PFSK-1 (cell line): ENCODE measurements around the gene SVIL.

Source experiments
- FOXP2 ChIP-seq: optimal IDR thresholded peaks from 2 replicates; pipeline ENCODE3; 2011; ENCODE audit warnings: borderline replicate concordance, control low read depth, inconsistent platforms; ENCODE audit not compliant: insufficient read depth; ENCODE audit errors: extremely low read length, extremely low read depth
- POLR2AphosphoS5 ChIP-seq: IDR thresholded peaks from 2 replicates; pipeline ENCODE4 v1.6.1; 2012; ENCODE audit warnings: low read depth, mild to moderate bottlenecking, control low read depth, low read length, moderate library complexity
- REST ChIP-seq, 2 experiments: IDR thresholded peaks; 2 replicates each; pipeline versions ENCODE4 v1.6.1 to v1.8.0; 2011 to 2012; ENCODE audit warnings: low read depth in 2 of 2, low read length in 2 of 2, control low read depth in 1 of 2, inconsistent platforms in 1 of 2, mild to moderate bottlenecking in 1 of 2, moderate library complexity in 1 of 2; ENCODE audit not compliant: insufficient read depth in 1 of 2
- SIN3A ChIP-seq: IDR thresholded peaks from 2 replicates; pipeline ENCODE4 v1.6.1; 2012; ENCODE audit warnings: mild to moderate bottlenecking, low read length, moderate library complexity, borderline replicate concordance; ENCODE audit not compliant: insufficient read depth
- TAF1 ChIP-seq: IDR thresholded peaks from 2 replicates; pipeline ENCODE4 v1.6.1; 2012; ENCODE audit warnings: low read length, control low read depth, borderline replicate concordance; ENCODE audit not compliant: insufficient read depth

The SVIL gene

GRCh38 chr10:29435809-29436501 lies 198.8 kb downstream of the SVIL start:
- no peak for TF ChIP-seq TAF1
- TF ChIP-seq FOXP2, result no peak
- no peak for TF ChIP-seq SIN3A
- no peak for TF ChIP-seq REST (IDR thresholded peaks at IDR 0.05; ENCODE audit: insufficient read depth in 1 of 2, low read depth in 2 of 2, low read length in 2 of 2)
- TF ChIP-seq POLR2AphosphoS5, result no peak

GRCh38 chr10:29434111-29434510 lies 200.7 kb downstream of the SVIL start:
- TF ChIP-seq POLR2AphosphoS5 (no peak), FOXP2 (no peak), TAF1 (no peak), REST (IDR thresholded peaks at IDR 0.05; ENCODE audit: insufficient read depth in 1 of 2, low read depth in 2 of 2, low read length in 2 of 2) (no peak), SIN3A (no peak)

- no peak for TF ChIP-seq REST (IDR thresholded peaks at IDR 0.05; ENCODE audit: insufficient read depth in 1 of 2, low read depth in 2 of 2, low read length in 2 of 2)
- TF ChIP-seq SIN3A, result no peak
- TF ChIP-seq TAF1, result no peak
- no peak for TF ChIP-seq FOXP2
- TF ChIP-seq POLR2AphosphoS5, result no peak
Observed at GRCh38 chr10:29431711-29432110, 203.1 kb downstream of the SVIL start.

GRCh38 chr10:29430101-29430500 lies 204.7 kb downstream of the SVIL start:
- no peak for TF ChIP-seq SIN3A
- no peak for TF ChIP-seq REST (IDR thresholded peaks at IDR 0.05; ENCODE audit: insufficient read depth in 1 of 2, low read depth in 2 of 2, low read length in 2 of 2)
- TF ChIP-seq POLR2AphosphoS5, result no peak
- TF ChIP-seq FOXP2, result no peak

GRCh38 chr10:29428486-29428885 lies 206.3 kb downstream of the SVIL start:
- TF ChIP-seq FOXP2 (no peak), SIN3A (no peak), POLR2AphosphoS5 (no peak), TAF1 (no peak), REST (IDR thresholded peaks at IDR 0.05; ENCODE audit: insufficient read depth in 1 of 2, low read depth in 2 of 2, low read length in 2 of 2) (no peak)
